Adipose tissue (tissue), 3 donors: Measurements from ENCODE around the gene CLEC14A. TPM values are rescaled to one million over a fixed set of nuclear protein-coding genes. Genes with fewer than 3 reads are reported as not detected.

Experiments used
- H3K27ac ChIP-seq: one replicate; pipeline ENCODE4 v1.5.1; 2013; ENCODE audit warnings: low read depth, low read length
- WGBS, 3 donors: extraction: QIAGEN DNeasy Blood & Tissue Kit; methylation state at CpG; one replicate each; pipeline ENCODE4 v1.1.7; 2013; 5-methylcytosine and 5-hydroxymethylcytosine counted together
- polyA plus RNA-seq, 3 donors: library from polyadenylated mRNA; stranded (reverse); fragments of 200-250 nt; gene quantifications; one replicate each; pipeline ENCODE4 v1.2.3, GENCODE V29; 2013
- donor health status: healthy with polysubstance abuse.
- donor health status: Bipolar disorder and iron deficiency.
- donor health status: healthy.

CLEC14A gene
- polyA plus RNA-seq, 3 donors = 11.8 to 60.2 (median 27.4) TPM

DNA sequence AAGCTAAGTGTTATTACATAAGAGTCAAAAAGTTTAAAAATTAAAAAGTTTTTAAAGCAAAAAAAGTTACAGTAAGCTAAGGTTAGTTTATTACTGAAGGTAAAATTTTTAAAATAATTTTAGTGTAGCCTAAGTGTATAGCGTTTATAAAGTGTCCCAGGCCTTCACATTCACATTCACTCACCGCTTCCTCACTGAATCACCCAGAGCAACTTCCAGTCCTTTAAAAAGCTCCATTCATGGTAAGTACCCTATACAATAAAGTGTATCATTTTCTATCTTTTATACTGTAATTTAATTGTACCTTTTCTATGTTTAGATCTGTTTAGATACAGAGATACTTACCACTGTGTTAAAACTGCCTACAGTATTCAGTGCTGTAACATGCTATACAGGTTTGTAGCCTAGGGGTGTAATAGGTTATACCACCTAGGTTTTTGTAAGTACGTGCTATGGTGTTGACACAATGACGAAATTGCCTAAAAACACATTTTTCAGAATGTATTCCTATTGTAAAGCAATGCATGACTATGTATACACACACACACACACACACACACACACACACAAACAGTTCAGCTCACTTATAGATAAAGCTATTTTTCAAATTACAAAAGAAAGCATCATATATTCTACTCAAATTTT, 3.7 kb downstream of the CLEC14A start:
- H3K27ac ChIP-seq = no peak overlapping the region
- 71 to 80% (median 74%) methylated on average over 4 of the region's 4 CpGs for WGBS, 3 donors

DNA sequence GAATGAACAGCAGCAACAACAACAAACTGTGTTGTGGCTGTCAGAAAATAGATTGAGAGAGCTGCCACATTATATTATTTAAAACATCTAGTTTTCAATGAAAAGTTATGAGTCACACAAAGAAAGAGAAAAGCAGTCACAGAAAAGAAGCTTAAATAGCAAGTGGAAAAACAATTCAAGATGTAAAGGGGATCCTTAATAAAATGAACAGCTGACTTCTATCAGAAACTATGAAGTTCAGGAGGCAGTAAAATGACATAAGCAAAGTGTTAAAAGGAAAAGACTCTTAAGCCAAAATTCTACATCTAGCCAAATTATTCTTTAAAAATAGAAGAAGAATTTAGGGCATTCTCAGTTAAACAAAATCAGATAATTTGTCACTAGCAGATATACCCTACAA, 5.6 kb downstream of the CLEC14A start:
- no peak overlapping the region for H3K27ac ChIP-seq

DNA sequence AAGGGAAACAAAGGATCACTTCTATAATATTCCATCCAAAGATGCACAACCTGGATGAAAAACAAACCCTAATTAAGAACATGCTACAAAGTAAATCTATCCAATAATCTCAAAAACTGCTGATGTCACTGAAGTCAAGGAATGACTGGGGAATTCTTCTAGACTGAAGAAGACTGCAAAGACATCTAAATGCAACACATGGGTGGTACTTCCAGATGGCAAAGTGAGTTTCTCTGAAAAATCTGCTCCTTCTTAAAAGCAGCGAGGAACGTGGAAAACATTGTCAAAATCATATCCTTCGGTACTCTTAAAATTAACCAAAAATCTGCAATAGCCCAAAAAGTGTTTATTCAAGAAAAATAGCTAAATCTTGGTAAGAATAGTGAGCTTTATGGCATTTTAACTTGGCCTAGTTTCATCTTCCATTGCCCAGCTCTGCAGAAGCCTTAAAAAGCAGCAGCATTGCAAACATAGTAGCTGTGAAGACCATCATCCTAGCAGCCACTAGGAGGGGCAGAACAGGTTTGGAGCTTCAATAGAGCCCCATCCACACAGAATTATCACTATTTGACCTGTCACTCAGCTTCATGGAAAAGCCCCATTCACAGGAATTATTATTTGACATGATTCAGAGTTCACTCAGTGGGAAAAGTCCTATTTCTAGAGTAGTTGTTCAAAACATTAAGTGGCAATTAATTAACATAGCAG, 7.4 kb downstream of the CLEC14A start:
- WGBS, 3 donors = 93 to 96% (median 93%) methylated on average over 3 of the region's 3 CpGs
- no peak overlapping the region for H3K27ac ChIP-seq

DNA sequence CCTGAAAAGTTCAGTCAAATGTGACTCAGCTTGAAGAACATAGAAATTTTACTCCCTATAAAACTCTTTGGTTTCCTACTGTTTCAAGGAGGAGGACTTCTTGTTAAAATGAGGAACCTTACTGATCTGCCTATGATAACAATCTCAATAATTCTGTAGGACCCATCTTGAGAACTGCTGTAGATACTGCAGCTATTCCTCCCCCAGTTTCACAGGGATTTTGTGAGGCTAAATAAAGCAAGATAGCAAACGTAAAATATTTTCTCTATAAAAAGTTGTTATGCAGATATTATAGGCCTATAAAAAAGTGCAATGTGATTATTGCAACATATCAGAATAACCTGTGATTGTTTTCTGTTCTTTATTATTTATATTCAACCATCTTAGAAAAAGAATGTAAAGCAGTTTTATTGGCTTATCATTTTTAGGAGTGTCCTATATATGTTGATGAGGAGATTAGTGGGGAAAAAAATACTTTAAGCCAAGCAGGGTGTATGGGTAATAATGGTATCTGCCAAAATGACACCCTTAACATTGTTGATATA, 12.1 kb downstream of the CLEC14A start:
- WGBS, 3 donors = 61 to 70% (median 68%) methylated on average over 1 of the region's 1 CpG
- no peak overlapping the region for H3K27ac ChIP-seq

GRCh38 chr14:38238878-38239277, 17.0 kb downstream of the CLEC14A start:
- H3K27ac ChIP-seq = no peak overlapping the region

GRCh38 chr14:38238332-38238731, 17.6 kb downstream of the CLEC14A start:
- no peak overlapping the region for H3K27ac ChIP-seq
- WGBS, 3 donors = 83 to 100% (median 100%) methylated on average over 1 of the region's 1 CpG

- no peak overlapping the region for H3K27ac ChIP-seq
- WGBS, 3 donors = 31 to 59% (median 58%) methylated on average over 5 of the region's 5 CpGs
Observed at GRCh38 chr14:38233218-38233617, 22.7 kb downstream of the CLEC14A start.

- 65 to 76% (median 73%) methylated on average over 3 of the region's 3 CpGs for WGBS, 3 donors
- no peak overlapping the region for H3K27ac ChIP-seq
Observed at GRCh38 chr14:38226366-38226765, 29.5 kb downstream of the CLEC14A start.

DNA sequence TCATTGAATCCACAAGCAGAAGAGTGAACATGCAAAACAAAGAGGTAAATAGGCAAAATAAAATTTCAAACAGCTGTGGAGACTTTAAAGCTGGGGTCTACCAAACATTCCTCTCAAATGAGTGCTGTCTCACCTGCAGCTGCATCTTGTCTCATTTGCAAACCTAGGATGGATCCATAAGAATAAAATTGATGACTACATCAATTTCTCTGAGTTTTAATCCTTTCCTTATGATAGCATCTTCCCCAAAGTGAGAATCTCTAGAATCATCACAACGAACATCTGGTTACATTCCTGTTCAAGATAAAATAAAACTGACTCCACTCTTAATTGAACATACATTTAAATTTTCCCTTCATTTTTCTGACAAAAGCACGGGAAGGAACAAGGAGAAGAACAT, 29.9 kb downstream of the CLEC14A start:
- no peak overlapping the region for H3K27ac ChIP-seq
- 78 to 86% (median 84%) methylated on average over 2 of the region's 2 CpGs for whole genome bisulfite sequencing, 3 donors

DNA sequence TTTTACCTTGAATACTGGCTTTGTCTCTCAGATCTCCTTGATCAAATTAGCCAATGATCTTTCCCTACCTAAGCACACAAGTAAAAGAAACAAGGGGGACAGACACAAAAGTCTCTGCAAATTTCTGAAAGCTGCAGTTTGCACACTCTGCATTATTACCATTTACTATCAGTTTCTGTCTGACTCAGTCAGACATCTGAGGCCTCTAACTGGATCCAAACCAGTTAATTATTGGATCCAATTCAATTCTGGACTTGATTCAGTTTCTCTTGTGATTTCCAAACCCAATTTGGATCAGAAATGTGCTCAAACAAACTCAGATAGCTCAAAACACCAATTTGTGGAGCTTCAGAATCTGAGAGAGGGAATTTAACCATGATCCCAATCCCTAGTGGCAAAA, 31.6 kb downstream of the CLEC14A start:
- H3K27ac ChIP-seq = no peak overlapping the region

GRCh38 chr14:38221077-38221476, 34.8 kb downstream of the CLEC14A start:
- no peak overlapping the region for H3K27ac ChIP-seq
- WGBS, 3 donors = 91 to 97% (median 93%) methylated on average over 3 of the region's 3 CpGs

DNA sequence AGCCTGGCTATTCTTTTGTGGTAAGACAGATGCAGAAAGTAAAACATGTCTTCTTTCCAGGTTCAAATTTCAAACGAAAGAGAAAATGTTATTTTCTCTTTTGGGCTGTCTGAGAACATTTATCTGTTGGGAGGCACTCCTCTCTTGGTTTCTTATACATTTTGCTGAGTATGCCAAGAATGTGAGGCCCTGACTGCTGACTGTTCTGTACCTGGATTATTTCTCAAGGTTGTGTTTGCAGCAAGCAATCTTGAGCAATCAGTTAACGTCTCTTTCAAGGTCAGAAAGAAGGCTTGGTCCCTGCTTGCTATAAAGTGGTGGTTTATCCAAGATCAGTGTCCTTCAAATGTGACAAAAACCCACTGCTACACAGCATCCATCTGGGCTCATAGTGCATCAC, 38.3 kb downstream of the CLEC14A start:
- 33 to 52% (median 47%) methylated on average over 2 of the region's 2 CpGs for WGBS, 3 donors
- no peak overlapping the region for H3K27ac ChIP-seq

DNA sequence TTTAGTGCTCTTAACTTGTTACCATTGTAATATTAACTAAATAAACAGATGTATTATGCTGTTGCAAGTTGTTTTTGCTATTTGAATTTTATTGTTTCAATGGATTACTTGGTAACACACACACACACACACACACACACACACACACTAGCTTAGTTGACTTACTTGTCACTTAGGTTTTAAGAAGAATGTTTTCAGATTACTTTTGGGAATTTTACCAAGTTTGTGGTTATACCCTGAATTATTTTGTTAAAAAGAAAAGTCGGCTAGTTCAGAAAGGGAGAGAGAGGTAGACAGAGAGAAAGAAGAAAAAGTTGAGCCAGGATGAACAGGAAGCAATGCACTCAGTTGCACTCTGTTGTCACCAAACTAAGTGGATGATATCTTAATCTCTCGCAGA, 42.9 kb downstream of the CLEC14A start:
- 76 to 93% (median 82%) methylated on average over 2 of the region's 2 CpGs for WGBS, 3 donors
- no peak overlapping the region for H3K27ac ChIP-seq

DNA sequence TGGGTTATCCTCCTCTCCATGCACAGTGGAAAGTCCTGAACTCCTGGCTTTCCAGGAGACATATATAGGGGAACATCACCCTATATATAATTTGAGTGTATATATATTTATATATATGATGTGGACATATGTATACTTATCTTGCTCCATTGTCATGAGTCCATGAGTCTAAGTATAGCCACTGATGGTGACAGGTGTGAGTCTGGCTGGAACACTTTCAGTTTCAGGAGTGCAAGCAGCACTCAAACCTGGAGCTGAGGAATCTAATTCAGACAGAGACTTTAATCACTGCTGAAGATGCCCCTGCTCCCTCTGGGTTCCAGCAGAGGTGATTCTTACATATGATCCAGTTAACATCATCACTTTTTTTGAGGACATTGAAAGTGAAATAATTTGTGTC, 43.8 kb downstream of the CLEC14A start:
- no peak overlapping the region for H3K27ac ChIP-seq

DNA sequence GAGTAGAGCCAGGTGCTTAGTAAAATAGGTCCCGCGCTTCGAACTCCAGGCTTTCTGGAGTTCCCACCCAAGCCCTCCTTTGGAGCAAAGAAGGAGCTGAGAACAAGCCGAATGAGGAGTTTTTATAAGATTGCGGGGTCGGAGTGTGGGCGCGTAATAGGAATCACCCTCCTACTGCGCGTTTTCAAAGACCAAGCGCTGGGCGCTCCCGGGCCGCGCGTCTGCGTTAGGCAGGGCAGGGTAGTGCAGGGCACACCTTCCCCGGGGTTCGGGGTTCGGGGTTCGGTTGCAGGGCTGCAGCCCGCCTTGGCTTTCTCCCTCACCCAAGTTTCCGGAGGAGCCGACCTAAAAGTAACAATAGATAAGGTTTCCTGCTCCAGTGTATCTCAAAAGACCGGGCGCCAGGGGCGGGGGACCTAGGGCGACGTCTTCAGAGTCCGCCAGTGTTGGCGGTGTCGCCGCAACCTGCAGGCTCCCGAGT, 44.6 kb downstream of the CLEC14A start:
- 6 to 42% (median 6%) methylated on average over 34 of the region's 34 CpGs for WGBS, 3 donors
- no peak overlapping the region for H3K27ac ChIP-seq

GRCh38 chr14:38210587-38211216, 45.2 kb downstream of the CLEC14A start:
- WGBS, 3 donors = 4 to 42% (median 4%) methylated on average over 28 to 29 of the region's 29 CpGs
- no peak overlapping the region for H3K27ac ChIP-seq

DNA sequence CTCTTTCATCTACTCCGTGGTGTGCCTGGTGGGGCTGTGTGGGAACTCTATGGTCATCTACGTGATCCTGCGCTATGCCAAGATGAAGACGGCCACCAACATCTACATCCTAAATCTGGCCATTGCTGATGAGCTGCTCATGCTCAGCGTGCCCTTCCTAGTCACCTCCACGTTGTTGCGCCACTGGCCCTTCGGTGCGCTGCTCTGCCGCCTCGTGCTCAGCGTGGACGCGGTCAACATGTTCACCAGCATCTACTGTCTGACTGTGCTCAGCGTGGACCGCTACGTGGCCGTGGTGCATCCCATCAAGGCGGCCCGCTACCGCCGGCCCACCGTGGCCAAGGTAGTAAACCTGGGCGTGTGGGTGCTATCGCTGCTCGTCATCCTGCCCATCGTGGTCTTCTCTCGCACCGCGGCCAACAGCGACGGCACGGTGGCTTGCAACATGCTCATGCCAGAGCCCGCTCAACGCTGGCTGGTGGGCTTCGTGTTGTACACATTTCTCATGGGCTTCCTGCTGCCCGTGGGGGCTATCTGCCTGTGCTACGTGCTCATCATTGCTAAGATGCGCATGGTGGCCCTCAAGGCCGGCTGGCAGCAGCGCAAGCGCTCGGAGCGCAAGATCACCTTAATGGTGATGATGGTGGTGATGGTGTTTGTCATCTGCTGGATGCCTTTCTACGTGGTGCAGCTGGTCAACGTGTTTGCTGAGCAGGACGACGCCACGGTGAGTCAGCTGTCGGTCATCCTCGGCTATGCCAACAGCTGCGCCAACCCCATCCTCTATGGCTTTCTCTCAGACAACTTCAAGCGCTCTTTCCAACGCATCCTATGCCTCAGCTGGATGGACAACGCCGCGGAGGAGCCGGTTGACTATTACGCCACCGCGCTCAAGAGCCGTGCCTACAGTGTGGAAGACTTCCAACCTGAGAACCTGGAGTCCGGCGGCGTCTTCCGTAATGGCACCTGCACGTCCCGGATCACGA, 46.0 kb downstream of the CLEC14A start:
- no peak overlapping the region for H3K27ac ChIP-seq
- WGBS, 3 donors = 9 to 31% (median 9%) methylated on average over 69 of the region's 69 CpGs
